NCI-H146 treated with DMSO at 0.1 percent for 48 hours (cell line): ENCODE data around the gene CRYL1.

ENCODE experiments used
- DNase-seq: peaks from one replicate; lab custom pipeline; 2025; ENCODE audit not compliant: unreplicated experiment; lab: John Stamatoyannopoulos, UW

The CRYL1 gene

DNA sequence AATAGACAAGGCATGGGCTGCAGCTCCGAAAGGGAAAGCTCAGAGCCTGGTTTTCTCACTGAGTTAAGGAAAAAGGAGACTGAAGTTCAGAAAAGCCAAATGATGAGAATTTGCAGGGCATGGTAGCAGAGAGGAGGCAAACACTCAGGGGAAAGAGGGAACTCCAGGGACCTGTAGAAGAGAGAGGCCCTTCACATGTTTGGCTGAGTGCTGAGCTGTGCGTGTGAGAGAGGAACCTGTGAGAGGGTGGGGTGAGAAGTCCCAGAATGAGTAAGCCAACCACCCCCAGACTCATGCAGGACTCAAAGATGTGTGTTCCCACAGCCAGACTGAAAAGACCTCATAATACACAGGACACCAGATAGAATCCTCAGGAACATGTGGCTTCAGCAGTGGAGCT is 2.8 kb upstream of the CRYL1 start:
- DNase-seq, result no peak

DNA sequence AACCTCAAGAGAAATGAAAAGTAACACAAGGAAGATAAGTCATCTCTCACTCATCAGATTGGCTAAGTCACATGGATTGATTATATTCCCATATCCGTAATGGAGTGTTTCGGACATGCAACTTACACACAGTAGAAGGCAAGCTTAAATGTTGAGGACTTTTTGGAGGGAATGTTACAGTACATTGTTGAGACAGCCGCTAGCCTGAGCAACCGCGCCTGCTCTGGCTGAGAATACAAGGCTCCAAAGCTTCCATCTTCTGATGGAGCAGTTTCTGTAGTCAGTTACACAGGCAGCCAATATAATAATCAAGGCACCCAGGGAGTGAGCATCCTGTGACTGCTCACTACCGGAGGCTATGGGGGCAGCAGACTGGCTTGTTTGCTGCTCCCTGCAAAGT is 1.0 kb upstream of the CRYL1 start:
- peak; percentile 12 for DNase-seq

DNA sequence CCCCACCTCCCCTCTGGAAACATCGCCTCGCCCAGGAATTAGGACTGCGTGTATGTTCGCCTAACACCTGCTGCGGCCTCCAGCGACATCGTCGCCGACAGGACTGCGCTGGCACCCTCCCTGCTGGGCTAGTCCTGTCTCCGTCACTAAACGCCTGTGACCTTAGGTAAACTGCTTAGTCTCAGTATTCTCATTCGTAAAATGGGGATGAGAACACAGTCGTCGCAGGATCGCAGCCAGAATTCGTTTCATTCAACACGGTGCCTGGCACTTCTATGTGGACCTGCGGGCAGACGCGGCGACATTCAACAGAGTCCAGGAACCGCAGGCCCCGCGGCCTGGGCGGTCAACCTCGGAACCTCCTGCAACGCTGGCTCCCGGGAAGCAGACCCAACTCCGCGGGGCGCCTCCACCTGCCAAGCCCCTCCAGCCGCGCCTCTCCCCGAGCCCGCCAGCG is 485 bp downstream of the CRYL1 start:
- DNase-seq, result peak; percentile 20

DNA sequence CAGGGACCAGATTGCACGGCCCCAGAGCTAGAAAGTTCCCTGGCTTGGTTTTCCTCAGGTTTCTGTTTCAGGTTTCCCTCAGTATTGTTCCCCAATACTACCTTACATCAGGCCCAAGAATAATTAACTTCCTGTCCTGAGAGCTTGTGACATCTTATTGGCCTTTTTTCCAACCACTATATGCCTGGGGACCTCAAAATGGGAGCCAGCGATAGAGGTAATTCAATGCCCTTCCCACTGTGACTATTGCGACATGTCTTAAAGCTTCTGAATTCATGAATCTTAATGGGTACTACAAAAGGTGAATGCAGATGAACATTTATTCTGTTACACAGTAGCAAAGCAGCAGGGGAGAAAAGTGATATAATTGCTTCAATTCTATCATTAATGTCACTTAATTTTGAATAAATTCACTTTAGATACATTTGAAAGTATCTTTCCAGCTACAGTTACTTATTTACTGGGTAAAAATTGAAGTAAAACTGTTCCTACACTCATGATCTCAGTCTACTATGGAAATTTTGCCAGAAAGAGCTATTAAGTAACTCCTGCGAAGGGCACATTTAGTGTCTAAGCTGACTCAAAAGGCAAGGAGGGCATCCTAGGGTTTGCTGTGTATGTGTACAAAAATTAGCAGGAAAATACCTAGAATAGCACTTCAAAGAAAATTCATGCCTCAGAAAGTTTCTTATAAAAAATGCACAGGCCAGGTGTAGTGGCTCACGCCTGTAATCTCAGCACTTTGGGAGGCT is 4.1 kb downstream of the CRYL1 start:
- no peak for DNase-seq

DNA sequence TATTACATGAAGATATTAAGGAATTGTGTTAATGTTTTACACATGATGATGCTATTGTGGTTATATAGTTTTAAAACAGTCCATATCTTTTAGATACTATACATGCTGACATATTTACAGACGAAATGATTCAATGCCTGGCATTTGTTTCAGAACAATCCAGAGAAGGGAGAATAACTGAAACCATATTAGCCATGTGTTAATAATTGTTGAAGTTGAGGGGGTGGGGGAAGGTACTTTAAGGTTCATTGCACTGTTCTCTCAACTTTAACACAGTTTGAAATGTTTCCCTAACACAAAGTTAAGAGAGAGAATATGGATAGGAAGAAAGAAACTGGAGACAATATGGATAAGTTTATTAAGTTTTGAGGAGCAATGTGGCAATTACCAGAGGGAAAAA is 5.8 kb downstream of the CRYL1 start:
- DNase-seq, result no peak

DNA sequence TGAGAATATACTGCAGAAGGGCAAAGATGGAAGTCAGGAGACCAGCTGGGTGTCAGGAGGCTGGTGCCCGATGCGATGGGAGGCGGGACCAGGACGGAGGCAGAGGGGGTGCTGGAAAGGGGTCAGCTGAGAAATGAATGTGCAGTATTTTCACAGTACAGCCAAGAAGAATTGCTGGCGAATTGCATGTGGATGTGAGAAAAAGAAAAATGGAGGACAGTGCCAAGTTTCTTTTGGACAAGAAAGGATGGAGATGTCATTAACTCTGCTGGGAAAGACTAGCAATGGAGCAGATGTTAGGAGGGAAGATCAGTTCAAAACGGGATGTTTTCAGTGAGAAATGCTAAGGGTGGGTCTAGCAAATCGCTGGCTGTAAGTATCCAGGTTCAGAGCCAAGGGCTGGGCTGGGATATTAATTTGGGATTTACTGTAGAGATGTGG is 7.0 kb downstream of the CRYL1 start:
- no peak for DNase-seq

DNA sequence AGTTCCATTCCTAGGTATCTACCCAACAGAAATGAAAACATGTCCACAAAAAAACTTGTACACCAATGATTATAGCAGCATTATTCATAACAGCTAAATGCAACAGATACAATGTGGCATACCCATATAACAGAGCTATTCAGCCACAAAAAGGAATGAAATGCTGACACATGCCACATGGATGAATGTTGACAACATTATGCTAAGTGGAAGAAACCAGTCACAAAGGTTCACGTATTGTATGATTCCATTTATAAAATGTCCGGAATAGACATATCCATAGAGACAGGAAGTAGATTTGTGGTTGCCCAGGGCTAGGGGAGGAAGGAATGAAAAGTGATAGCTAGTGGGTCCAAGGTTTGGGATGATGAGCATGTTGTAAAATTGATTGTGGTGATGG is 10.8 kb downstream of the CRYL1 start:
- no peak for DNase-seq

DNA sequence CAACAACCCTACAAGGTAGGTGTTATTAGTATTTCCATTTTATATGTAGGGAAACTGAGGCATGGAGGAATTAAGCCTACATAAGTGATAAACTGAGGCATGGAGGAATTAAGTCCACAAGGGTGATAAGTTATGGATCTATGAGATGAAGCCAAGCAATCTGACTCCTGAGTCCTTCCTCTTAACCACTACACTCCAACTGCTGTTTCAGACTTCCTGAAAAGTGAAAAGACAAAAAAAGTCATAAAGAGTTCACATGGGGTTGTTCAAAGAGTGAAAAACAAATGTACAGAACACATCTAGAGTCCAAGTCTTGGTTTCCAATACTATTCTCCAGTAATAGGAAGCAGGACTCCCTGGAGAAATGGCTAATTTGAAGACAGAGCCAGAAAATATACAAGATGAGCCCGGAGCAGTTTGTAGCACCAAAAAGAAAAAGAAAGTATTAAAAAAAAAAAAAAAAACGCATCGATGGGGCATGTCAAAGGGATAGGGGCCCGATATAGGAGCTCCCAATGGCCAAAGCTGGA is 12.1 kb downstream of the CRYL1 start:
- no peak for DNase-seq

DNA sequence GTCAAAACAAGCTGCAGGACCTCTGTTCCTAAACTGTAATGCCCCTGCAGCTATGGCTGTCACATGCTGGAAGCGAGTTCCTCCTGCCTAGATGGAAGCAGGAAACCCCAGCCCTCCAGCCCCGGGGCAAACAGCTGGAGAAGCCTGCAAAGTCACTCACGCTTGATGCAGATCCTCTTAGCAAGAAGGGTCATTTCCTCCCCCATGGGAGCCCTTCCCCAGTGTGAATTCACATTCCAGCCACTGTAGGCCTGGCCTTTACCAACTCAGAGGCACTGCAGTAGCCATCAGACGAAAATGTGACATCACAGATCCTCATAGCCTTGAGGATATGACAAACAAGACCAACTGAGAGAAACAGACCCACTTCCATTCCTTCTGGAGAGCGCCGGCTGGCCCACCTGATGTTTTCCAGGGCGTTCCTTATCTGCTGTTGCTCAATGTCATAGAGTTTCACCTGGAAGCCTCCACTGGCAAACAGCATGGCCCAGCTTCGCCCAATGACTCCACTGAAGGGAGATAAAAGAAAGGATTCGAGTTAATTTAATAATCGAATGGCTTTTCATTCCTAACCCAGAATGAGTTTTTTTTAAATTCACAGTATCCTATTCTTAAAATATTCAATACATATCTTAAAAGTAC is 13.5 kb downstream of the CRYL1 start:
- DNase-seq, result no peak

DNA sequence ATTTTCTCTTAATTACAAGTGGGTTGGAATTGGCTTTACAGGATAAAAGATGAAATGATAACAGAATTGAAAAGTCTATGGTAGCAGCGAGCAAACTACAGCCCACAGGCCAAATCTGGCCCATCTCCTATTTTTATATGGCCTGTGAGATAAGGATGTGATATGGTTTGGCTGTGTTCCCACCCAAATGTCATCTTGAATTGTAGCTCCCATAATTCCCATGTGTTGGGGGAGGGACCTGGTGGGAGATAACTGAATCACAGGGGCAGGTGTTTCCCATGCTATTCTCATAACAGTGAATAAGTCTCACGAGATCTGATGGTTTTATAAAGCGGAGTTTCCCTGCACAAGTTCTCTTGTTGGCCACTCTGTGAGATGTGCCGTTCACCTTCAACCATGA is 19.0 kb downstream of the CRYL1 start:
- no peak for DNase-seq

DNA sequence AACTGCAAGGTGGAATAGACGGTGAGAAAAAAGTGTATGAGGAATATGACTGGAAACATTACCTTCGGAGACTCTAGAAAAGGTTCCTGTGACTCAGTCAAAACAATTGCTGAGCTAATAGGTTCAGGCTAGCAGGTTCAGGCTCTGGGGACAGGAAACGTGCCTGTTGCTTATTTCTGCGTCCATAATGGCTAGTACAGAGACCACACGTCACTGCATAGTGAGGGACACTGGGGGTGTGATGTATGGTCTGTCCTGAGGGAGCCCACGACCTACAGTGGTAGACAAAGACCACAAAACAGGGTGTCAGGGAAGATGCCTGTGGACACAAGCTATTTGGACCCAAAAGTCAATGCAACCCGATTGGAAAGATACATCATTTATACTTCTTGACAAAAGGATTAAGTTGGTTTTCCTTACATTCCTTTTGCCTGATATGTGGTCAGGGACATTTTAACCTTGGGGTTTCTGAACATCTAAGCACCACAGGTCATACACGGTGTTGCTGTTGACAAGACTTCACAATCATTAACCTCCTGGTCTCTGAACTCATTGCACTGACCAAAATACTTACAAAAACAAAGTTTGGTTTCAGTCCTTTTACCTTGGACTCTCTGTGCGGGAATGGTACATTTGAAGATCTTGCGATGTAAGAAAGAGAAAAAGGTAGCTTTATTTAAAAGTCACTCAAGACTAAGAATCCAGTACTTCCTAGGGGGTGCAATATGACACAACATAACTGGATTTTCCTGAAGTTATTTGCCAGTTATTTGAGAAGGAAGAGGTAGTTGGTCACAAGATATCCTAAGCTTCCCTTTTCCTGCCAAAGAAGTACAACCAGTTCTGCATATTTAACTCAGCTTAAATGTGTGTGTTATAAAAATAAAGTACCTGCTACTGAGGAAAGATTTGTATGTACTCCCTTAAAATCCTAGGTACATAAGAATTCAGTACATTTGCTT is 20.0 kb downstream of the CRYL1 start:
- DNase-seq, result no peak

DNA sequence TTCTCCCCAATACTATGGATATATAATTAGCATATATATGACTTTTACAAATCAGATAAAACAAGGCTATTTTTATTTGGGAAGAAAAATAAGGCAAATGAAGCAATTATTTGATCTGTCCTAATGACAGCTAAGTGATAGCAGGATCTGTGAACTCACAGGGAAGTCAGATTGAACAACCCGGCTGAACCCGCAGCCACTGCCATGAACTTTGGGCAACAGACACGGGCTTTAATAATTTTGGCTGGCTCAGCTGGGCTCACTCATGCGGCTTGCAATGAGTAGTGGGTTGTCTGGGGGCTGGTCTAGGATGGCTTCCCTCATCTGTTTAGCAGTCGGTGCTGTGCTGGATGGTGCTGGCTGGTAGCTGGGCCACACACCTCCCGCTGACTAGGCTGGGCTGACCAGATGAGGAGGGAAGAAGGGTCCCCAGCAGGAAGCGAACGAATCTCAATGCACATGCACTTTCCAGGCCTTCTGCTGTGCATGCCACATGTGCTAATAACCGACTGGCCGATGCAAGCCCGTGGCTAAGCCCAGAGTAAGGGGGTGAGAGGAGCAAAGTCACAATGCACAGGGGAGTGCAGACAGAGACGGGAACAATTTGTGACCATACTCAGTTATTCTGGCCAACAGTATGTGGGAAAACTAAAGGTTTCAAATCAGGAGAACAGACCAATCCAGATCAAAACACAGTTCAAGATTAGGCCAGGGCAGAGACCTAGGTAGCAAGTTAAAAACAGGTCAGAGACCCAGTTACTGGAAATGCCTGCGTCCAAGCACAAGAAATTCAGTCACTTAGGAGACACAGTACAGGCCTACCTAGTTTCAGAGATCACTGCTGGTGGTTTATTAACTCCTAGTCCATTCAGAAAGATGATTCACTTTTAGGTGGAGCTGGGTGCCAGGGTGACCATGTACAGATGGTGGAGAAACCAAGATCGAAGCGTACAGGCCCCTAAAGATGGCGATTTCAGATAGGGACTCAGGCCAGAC is 22.3 kb downstream of the CRYL1 start:
- no peak for DNase-seq

DNA sequence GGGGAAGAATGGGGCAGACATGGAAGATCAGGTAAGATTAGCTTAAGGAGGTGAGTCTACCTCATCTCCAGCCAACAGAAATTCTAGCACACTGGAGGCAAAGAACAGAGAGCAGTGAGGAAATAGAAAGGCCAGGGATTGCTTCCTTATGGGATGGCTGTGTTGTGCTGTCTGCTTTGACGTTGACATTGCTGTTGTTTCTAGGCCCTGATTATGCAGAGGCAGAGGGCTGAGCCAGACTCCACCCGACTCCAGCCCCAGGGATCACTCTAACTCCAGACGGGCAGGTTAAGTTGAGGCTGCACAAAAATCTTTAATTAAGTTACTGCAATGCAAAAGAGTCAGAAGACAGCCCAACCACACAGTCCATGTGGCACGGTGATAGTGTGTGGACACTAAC is 24.1 kb downstream of the CRYL1 start:
- no peak for DNase-seq

DNA sequence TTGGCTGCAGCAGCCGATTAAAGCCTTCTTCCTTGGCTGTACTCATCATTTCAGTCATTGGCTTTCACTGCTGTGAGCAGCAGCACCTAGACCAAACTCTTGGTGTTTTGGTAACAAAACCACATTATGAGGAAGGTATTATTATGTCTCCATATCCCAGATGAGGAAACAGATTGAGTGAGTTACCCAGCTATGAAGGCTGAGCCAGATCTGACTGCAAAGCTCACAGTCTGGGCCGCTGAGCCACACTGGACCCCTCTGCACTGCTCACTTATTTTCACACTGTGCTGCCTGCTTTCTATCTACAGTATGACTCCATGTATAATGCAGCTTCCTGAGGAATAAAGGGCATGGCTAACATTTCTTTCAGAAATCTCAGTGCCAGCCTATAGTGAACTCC is 24.5 kb downstream of the CRYL1 start:
- DNase-seq, result no peak

DNA sequence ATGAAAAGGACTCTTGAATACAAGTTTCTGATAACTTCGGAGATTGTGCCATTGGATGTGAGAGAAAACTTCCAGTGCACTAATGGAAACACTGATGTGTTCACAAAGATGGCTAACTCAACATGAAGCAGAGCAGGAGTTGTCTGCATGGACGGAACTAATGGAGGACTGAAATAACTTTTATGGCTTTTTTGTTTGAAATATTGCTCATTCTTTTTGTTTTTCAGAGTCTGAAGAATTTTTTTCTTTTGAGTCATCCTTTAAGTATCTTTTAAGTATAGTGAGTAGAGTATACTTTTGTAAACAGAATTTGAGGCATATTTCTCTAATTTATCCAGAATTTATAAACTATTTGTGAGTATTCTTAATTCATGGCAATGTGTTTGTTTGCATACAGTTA is 25.7 kb downstream of the CRYL1 start:
- no peak for DNase-seq

DNA sequence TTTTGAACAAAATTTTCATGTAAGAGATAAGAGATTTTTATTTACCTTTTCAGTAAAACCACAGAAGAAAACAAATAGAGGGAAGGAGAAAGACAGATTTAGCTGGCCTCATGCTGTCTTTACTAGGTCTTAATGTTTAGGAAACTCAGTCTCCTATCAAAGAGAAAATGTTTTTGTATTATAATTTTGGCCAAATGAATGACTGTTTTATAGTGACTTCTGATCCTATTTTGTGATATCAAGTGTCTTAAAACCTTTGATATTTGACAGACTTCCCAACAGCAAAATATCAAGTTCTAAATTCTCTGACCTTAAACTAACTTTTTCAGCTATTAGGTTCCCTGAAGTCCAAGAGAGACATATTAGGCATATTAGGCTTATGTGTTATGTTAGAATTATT is 27.0 kb downstream of the CRYL1 start:
- DNase-seq, result no peak

DNA sequence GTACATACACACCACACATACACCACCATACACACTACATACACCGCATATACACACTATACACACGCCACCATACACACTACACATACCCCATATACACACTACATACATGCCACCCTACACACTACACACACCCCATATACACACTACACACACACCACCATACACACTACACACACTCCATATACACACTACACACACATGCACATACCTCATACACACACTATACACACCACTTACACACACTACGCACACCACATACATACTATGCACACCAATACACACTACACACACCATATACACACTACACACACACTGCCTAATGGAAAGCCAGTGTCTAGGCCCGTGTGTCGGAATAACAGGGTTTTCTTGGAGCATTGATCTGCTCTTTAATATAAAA is 27.5 kb downstream of the CRYL1 start:
- DNase-seq, result no peak

DNA sequence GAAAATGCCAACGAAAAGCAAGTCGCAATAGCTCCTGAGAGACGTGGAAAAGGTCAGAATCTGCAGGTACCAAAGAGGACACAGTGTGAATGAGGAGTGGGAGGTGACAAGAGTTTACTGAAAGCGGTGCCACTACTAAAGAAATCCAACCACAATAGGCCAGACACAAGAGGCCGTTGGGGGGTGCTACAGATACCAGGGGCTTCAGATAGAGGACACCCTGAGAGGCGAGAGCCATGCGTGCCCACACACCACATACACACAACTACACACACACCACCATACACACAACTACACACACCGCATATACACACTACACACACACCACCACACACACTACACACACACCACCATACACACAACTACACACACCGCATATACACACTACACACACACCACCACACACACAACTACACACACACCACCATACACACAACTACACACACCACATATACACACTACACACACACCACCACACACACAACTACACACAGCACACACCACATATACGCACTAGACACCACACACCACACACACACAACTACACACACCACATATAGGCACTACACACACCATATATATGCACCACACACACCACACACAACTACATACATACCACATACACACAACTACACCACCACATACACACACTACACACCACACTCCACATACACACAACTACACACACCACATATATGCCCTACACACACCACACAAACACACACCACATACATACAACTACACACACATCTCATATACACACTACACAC is 28.5 kb downstream of the CRYL1 start:
- no peak for DNase-seq
